ENCODE results near the gene ARSG.
A peak's percentile ranks its signal among the peaks of the same experiment; 100 is the strongest.

Gene ARSG

DNA sequence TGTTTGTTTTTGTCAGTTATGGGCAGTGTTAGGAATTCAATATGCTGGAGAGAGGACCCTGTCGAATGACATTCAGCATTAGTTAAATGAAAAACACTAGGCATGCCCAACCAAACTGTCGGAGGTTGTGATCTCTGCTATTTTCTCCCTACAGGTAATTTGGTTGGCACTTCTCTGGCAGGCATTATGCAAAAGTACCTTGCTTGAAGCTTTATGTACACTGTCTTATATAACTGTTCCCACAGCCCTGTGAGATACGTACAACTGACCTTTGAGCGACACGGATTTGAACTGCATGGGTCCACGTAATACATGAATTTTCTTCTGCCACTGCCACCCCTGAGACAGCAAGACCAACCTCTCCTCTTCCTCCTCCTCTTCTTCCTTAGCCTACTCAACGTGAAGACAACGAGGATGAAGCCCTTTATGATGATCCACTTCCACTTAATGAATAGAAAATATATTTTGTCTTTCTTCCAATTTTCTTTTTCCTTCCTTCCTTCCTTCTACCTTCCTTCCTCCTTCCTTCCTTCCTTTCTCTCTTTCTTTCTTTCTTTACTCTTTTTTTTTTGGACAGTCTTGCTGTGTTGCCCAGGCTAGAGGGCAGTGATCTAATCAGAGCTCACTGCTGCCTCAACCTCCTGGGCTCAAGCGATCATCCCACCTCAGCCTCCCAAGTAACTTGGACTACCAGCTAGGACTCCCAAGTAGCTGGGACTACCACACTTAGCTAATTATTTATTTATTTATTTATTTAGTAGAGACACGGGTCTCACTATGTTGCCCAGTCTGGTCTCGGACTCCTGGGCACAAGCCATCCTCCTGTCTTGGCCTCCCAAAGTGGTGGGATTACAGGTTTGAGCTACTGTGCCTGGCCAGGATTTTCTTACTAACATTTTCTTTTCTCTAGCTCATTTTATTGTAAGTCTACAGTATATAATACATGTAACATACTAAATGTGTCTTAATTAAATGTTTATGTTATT lies 88.7 kb downstream of the ARSG start:
- DNase-seq = no peak

DNA sequence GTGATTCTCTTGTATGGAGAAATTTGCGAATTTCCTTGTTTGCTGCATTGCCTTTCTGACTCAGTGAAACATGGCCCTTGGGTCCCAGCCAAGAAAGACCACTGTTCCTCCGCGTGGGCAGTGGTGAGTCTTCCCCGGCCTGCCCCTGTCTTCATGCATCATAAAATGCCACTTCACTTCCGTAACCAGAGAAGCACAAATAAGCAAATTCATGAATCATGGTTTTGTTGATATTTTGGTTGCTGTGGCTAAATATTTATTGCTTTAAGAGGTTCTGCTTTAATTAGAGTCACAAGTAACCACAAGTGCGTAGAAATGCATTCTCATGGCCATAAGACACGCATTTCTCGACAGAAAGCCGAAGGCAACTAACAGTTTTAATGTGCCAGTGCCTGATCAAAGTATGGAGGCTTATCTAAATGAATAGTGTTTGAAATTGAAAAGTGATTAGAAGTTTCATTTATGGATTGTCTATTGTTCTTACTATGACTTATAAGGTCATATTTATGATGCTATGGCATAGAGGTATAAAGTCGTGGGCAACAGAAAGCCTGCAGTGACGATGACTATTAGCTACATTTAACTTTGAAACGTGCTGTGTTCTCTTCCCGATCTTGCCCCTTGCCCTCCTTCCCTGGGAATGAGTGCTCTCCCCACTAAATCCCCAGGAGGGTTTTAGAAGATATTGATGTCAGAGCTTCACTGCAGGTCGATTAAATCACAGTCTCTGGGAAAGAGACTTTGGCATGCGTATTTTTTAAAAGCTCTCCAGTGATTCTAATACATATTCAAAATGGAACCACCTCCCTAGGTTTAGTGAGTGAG lies 90.0 kb downstream of the ARSG start:
- no peak for DNase-seq

- no peak for DNase-seq
Measured at GRCh38 chr17:68382582-68383085, 91.3 kb downstream of the ARSG start.

DNA sequence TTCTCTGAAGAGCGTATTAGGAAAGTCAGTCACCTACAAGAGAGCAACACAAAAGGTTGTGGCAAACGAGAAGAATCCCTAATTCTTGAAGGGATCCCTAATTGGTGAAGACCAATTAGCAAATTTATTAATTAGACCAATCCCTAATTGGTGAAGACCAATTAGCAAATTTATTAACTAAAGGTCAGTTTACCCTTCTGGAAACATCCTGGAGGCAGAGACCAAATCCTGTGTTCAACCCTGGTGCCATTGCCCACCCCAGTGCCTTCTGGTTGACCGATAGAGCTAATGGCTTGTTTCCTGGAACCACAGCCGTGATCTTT lies 91.8 kb downstream of the ARSG start:
- no peak for DNase-seq

DNA sequence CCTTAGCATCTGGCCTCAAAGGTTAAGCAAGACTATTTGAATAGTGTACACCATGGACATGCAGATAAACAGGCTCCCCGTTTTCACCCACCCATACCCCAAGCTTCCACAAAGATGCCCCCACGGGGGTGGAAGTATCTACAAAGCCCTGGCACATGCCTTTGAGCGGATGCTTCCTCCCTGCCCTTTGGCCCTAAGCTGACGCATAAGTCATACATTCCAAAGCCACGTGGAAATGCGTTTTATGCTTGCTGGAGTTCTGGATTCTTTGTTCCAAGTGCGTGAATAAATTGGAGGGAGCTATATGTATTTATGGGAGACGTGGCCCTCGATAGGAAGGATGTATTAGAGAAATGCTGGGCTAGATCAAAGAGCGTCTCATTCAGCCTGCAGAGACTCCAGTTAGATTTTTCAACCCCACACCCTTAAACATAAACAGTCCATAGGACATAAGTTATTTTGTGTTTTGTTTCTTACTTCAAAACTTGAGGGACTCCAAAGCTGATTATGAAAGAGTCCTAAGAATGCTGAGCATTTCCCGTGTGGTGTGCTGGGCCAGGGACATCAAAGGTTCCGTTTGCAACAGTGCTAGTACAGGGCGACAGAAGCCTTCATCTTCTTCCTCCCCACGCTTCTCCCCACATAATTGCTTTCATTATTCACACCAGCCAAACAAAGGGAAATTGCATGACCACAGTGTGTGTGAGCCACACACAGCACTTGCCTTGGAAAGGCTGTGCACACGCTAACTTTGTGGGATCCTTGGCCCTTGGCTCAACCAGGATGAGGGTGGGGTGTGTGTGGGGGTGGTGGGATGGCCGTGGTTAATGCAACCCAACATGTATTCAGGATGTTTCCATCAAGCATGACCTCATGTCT lies 92.4 kb downstream of the ARSG start:
- DNase-seq = no peak

DNA sequence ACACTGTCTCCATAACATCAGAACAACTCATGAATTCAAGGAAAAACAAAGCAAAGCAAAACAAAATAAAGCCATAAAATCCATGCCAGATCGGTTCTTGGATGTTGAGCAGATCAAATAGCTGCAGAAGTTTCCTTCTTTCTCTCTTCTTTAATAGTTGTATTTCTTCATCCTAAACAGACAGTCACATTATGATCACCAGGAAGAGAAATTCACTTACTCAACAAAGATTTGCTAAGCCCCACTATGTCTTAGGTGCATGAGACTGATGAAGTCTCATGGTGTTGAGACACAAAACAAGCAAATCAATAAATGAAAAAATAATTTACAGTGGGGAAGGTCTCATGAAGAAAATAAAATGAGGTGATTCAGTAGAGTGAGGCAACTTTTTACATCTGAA lies 93.2 kb downstream of the ARSG start:
- DNase-seq = no peak

DNA sequence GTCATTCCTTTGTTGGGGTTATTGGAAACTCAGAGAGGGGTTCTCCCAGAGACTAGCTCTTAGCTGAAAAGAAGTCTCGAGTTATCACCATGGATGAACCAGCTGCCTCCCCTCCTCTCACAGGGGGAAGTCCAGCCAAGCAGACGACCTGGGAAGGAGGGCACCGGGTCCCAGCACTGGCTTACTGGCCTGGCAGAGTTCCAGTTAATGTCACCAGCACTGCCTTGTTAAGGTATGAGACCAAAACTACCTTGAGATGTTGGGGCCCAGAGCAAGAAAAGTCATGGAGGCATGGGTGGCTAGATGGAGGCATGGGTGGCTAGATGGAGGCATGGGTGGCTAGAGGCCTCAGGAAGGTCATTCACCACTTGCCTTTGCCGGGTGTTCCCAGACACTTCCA lies 93.6 kb downstream of the ARSG start:
- no peak for DNase-seq

GRCh38 chr17:68385490-68386215 lies 94.4 kb downstream of the ARSG start:
- no peak for DNase-seq

- no peak for DNase-seq
Measured at GRCh38 chr17:68387435-68388218, 96.3 kb downstream of the ARSG start.

DNA sequence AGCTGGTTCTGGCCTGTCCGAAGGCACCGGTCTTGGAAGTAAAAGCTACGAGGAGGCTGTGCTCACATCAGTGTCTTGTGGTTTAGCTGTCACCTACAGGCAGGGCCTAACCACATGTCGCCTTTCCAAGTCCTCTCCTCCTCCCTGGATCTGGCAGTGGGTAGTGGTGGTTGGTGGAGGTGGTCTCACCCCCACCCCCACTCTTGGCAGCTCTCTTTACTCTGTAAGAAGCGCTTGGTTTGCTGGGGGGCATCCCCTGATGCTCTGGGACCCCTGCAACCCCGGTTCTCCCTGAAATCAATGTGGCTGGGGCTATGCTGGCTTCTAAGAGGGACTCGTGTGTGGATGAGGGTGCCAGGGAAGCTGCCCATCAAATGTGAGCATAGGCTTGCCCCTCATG lies 97.7 kb downstream of the ARSG start:
- no peak for DNase-seq

DNA sequence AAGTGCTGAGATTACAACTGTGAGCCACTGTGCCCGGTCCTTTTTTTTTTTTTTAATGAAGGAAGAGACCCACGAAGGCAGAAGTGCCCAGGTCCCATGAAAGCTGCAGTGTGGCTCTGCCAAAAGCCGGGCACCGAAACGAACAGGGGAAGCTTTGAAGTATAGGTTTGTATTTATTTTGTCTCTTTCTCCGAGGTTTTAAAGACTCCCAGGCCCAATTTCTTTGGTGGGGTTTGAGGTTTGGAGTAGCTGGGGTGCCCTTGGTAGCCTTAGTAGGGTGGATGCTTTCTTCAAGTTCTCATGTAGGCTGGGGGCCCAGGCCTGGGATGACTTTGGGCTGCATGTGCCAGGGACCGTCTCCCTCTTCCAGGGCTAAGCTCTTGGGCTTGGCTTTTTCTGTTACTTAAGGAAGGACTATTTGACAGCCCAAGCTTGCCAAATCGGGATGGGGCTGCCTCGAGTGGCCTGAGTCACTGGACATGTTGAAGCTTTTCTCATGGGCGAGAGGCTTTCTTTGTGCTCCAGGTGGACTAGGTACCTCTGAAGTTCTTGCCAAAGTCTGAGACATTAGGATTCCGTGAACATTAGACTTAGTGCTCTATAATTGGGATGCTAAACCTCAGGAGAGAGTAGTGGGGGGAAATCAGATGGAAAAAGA lies 99.7 kb downstream of the ARSG start:
- DNase-seq = no peak

DNA sequence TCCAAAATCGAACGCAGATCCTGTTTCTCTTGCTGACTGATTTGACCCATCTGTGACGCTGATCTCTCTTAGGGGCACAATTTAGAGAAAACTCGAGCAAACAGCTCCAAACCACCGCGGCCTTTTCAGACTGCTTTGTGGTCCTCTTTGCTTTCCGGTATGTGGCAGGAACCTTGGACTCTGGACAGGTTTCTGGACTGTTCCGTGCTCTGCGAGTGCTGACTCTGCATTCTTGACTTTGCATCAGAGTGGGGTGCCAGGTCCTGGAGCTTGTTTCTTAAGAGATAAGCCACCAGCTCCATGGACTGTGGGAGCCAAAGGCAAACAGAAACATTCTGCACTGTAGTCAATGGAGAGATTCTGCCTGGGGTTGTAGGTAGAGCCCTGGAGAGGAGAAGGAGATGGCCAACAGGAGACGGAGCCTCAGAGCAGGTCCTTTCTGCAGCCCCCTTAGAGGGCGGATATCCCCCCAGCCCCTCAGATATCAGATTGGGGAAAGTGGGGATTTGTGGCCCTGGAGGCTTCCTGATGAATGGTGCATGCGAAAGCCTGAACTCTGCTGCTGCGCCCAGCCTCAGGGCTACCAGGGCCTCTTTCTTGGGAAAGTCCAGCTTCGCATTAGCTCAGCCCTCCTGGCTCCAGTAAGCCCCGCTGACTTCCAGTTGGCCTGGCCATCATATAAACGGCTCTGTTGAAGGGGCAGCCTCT lies 100.4 kb downstream of the ARSG start:
- no peak for DNase-seq

- DNase-seq = no peak
Measured at GRCh38 chr17:68394608-68395331, 103.5 kb downstream of the ARSG start.

GRCh38 chr17:68396226-68397107 lies 105.2 kb downstream of the ARSG start:
- DNase-seq = no peak

- DNase-seq = no peak
Measured at GRCh38 chr17:68397108-68397536, 105.8 kb downstream of the ARSG start.

DNA sequence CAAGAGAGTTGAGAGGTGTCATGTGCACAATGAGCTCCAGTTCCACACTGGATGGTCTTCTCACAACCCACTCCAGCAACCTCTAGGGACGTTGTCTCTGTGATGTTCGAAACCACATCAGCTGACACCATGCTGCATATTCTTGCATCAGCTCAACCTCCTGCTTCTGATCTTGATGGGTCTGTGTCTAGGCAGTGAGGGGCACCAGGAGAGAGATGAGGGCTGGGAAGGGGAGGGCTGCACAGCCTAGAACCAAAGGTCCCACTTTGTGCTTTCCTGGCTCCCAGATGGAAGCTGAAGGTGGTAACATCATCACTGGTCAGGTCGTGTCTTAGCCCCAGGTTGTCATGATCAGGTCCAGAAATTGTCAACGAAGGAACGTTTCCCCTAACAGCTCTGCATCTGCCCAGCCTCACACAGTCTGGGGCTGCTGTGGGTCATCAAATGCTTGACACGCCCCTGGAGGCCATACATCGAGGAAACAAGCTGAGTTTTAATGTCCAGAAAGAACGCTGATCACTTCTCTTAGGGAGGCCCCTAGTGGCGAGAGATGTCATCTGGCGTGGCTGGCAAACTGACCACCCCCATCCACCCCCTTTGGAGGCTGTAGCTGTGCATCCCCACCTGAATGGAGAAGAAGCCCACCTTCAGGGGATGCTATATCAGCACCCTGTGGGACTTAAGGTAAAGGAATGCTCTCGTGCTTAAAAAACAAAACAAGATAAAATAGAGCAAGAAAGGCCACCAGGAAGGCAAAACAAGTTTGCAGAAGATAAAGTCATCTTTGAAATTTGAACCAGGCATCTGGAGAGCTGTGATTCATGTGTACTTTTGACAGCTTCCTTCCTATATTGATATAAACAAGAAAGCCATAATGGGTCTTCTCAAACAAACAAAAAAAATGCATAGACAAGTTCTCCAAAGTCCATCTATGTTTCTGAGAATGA lies 107.7 kb downstream of the ARSG start:
- DNase-seq = peak; percentile 37 to 47
